Activated CD4-positive, alpha-beta T cell treated with anti-CD3 and anti-CD28 coated beads, Interleukin-2, amount 10 ng/mL, durations not matched to agents 7 days and 5 days (primary cell): ENCODE results near the gene RIC8A. TPM values are rescaled to one million over a fixed set of nuclear protein-coding genes. Genes with fewer than 3 reads are reported as not detected.

Source experiments
- CTCF ChIA-PET: fragments of 350-600 bp; sonication (Branson Sonifier 250); formaldehyde crosslinking; loops from one replicate; lab custom pipeline; 2021; ENCODE audit warnings: antibody characterized with exemption; lab: Charles Lee
- POLR2A ChIA-PET: fragments of 350-600 bp; sonication (Branson Sonifier 250); formaldehyde crosslinking; loops from one replicate; lab custom pipeline; 2021; ENCODE audit warnings: antibody characterized with exemption; lab: Charles Lee
- DNase-seq: peaks from one replicate; pipeline ENCODE4 v3.0.0-alpha.2; 2020
- H3K27ac Mint-ChIP-seq: one replicate; pipeline ENCODE4 v1.8.0; 2021; ENCODE audit warnings: mild to moderate bottlenecking, moderate library complexity, mixed read lengths
- H3K27me3 Mint-ChIP-seq: one replicate; pipeline ENCODE4 v1.8.0; 2021; ENCODE audit warnings: mixed read lengths
- H3K36me3 Mint-ChIP-seq: one replicate; pipeline ENCODE4 v1.8.0; 2021; ENCODE audit warnings: low read depth, mixed read lengths
- H3K4me1 Mint-ChIP-seq: one replicate; pipeline ENCODE4 v1.8.0; 2021; ENCODE audit warnings: mixed read lengths
- H3K4me3 Mint-ChIP-seq: one replicate; pipeline ENCODE4 v1.8.0; 2021; ENCODE audit warnings: mild to moderate bottlenecking, moderate library complexity, mixed read lengths
- H3K9me3 Mint-ChIP-seq: one replicate; pipeline ENCODE4 v1.8.0; 2021; ENCODE audit warnings: mixed read lengths
- total RNA-seq, 2 experiments: library from RNA; stranded (reverse); gene quantifications; one replicate each; pipeline ENCODE4 v1.2.3, GENCODE V29; 2021

Gene RIC8A
- total RNA-seq, 2 experiments from 2014 or later, result 111 to 124 TPM

DNA sequence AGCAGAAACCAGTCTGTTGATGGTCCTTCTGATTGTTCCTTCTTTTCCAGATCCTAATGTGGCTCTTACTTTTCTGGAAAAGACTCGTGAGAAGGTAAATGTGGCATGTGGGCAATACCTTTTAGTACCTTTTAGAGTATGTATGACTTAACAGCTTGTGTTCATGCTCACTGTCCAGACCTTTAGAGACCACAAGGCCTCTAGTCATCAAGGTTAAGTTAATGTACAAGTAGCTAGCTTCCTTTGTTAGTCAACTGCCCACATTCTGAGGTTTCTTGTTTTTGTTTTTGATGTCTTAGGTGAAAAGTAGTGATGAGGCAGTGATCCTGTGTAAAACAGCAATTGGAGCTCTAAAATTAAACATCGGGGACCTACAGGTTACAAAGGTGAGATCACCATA is 36.9 kb downstream of the RIC8A start:
- no peak overlapping the region for H3K4me3 Mint-ChIP-seq
- DNase-seq, result no peak
- no peaks in the 10 kb centered on the region for H3K9me3 Mint-ChIP-seq
- H3K27me3 Mint-ChIP-seq, result no peaks in the 10 kb centered on the region
- H3K4me1 Mint-ChIP-seq, result peaks cover 38% of the 10 kb centered on the region
- ChIA-PET POLR2A (no interaction called here), CTCF (interaction anchor here (0.7 kb wide), 1 partner anchor 45 kb away, joined by 3 read pairs; the partner anchor contains the start of gene PGGHG)
- H3K27ac Mint-ChIP-seq, result peak overlapping the region; percentile 15
- H3K36me3 Mint-ChIP-seq, result peaks cover 72% of the 10 kb centered on the region

DNA sequence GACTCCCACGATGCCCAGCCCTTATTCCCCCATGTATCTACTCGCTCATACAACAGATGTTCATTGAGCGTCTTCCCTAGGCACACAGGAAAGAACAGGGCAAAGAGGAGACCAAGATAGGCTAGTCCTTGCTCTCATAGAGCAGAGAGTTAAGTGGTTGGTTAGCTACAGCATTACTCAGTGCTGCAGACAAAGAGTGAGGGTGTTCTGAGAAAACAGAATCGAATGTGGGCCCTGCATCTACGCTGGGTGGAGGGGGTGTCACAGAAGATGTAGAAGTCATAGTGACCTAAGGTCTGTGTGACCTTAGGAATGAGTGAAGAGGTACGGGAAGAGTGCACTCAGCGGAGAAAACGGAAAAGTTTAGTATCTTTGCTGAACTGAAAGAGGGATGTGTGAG is 41.6 kb downstream of the RIC8A start:
- Mint-ChIP-seq H3K4me1 (peaks cover 25% of the 10 kb centered on the region), H3K27me3 (no peaks in the 10 kb centered on the region), H3K36me3 (peaks cover 75% of the 10 kb centered on the region), H3K4me3 (no peak overlapping the region), H3K27ac (no peak overlapping the region), H3K9me3 (no peaks in the 10 kb centered on the region)
- CTCF ChIA-PET, result interaction anchor here (0.8 to 3.3 kb wide), 5 partner anchors 10 to 36 kb away, joined by 3 to 16 read pairs (median 9); no protein-coding TSS in a partner anchor
- POLR2A ChIA-PET, result no interaction called here
- no peak for DNase-seq

DNA sequence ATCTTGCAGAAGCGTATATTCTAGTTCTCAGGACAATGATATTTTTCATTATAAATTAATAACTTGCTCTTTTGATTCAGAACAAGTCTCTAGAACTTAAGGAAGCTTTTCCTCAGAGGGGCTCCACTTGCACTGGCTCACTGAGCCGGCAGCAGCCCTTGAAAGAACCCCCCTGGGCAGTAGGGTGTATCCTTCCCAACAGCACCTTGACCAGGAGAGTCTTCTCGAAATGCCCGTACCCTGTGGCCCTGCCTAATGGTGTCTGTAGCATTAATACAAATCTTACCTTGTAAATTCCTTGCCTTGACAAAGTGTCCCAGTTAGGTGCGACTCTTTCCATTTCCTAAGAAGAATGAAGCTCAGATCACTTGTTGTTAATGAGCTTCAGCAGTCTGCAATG is 42.8 kb downstream of the RIC8A start:
- H3K27me3 Mint-ChIP-seq, result no peaks in the 10 kb centered on the region
- H3K27ac Mint-ChIP-seq, result no peak overlapping the region
- peaks cover 68% of the 10 kb centered on the region for H3K36me3 Mint-ChIP-seq
- no peak overlapping the region for H3K4me3 Mint-ChIP-seq
- CTCF ChIA-PET, result interaction anchor here (0.6 to 3.3 kb wide), 32 partner anchors 9 to 515 kb away, joined by 3 to 16 read pairs (median 4); partner anchors contain the start of genes EPS8L2, NLRP6 and PTDSS2
- DNase-seq, result no peak
- H3K9me3 Mint-ChIP-seq, result no peaks in the 10 kb centered on the region
- H3K4me1 Mint-ChIP-seq, result peaks cover 19% of the 10 kb centered on the region
- POLR2A ChIA-PET, result interaction anchor here (0.9 kb wide), 1 partner anchor 67 kb away, joined by 3 read pairs; no protein-coding TSS in a partner anchor

DNA sequence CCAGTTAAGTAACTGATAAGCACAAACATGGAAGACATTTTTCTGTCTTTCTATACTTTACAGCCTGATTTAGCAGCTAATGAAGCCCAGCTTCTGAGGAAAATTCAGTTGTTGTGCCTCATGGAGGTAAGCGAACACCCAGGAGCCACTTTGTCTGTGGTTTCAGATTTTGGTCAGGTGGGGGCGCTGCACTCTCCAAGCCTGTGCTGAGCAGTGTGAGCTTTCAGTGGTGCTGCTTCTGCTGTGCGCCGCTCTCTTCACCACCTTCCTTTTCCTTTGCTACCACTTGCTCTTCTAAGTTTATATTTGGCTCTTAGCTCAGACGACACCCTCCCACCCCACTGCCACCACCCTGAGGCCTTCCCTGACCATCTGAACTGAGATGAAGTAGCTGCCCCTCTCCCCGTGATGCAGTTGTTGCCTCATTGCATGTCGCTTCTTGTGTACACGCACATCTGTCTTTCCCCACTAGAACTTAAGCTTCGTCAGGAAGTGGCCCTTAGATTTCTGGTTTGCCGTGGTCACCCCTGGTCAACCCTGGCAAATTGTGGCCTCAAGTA is 43.3 kb downstream of the RIC8A start:
- ChIA-PET CTCF (interaction anchor here (0.6 to 3.3 kb wide), 35 partner anchors 9 to 515 kb away, joined by 3 to 16 read pairs (median 4); partner anchors contain the start of genes EPS8L2, NLRP6 and PTDSS2), POLR2A (interaction anchor here (0.9 kb wide), 1 partner anchor 66 kb away, joined by 3 read pairs; no protein-coding TSS in a partner anchor)
- Mint-ChIP-seq H3K36me3 (peaks cover 62% of the 10 kb centered on the region), H3K27ac (peak overlapping the region; percentile 81), H3K9me3 (no peaks in the 10 kb centered on the region), H3K27me3 (no peaks in the 10 kb centered on the region), H3K4me3 (no peak overlapping the region), H3K4me1 (peaks cover 17% of the 10 kb centered on the region)
- DNase-seq, result peak; percentile 89

DNA sequence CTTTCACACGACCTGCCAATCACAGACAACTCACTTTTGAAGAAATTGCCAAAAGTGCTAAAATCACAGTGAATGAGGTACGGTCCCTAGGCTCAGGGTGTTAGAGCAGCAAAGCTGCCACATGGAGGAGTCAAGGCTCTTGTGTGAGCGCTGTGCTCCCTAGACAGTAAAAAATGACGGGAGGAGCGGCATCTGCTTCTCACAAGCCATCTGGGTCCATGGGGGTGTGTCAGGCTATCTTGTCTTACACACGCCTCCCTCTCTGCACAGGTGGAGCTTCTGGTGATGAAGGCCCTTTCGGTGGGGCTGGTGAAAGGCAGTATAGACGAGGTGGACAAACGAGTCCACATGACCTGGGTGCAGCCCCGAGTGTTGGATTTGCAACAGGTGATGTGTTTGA is 44.0 kb downstream of the RIC8A start:
- DNase-seq, result no peak
- CTCF ChIA-PET, result interaction anchor here (0.8 to 3.3 kb wide), 26 partner anchors 8 to 267 kb away, joined by 3 to 16 read pairs (median 5); partner anchors contain the start of genes NLRP6 and PTDSS2
- POLR2A ChIA-PET, result no interaction called here
- Mint-ChIP-seq H3K36me3 (peaks cover 56% of the 10 kb centered on the region), H3K27ac (no peak overlapping the region), H3K27me3 (no peaks in the 10 kb centered on the region), H3K4me1 (peaks cover 17% of the 10 kb centered on the region), H3K4me3 (no peak overlapping the region), H3K9me3 (no peaks in the 10 kb centered on the region)

DNA sequence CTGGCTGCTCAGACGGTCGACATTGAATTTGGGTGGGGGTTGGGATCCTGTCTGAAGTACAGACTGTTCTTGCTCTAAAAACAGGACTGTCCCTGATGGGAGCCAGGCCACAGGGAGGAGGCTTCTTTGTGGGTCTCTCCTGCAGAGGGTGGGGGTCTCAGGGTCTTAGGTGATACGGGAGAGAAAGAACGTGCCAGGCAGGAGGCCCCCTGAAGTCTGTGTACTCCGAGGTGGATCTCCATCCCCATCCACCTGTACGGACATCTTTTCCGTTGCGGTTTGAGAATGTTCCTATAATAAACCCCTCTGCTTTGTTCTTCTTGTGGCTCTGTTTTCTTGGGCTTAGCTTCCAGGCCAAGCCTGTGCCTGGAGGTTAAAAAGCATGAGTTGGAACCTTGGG is 45.2 kb downstream of the RIC8A start:
- Mint-ChIP-seq H3K4me3 (no peak overlapping the region), H3K4me1 (peaks cover 17% of the 10 kb centered on the region), H3K27me3 (no peaks in the 10 kb centered on the region), H3K36me3 (peaks cover 47% of the 10 kb centered on the region), H3K27ac (no peak overlapping the region), H3K9me3 (no peaks in the 10 kb centered on the region)
- ChIA-PET CTCF (no interaction called here), POLR2A (no interaction called here)
- DNase-seq, result no peak

DNA sequence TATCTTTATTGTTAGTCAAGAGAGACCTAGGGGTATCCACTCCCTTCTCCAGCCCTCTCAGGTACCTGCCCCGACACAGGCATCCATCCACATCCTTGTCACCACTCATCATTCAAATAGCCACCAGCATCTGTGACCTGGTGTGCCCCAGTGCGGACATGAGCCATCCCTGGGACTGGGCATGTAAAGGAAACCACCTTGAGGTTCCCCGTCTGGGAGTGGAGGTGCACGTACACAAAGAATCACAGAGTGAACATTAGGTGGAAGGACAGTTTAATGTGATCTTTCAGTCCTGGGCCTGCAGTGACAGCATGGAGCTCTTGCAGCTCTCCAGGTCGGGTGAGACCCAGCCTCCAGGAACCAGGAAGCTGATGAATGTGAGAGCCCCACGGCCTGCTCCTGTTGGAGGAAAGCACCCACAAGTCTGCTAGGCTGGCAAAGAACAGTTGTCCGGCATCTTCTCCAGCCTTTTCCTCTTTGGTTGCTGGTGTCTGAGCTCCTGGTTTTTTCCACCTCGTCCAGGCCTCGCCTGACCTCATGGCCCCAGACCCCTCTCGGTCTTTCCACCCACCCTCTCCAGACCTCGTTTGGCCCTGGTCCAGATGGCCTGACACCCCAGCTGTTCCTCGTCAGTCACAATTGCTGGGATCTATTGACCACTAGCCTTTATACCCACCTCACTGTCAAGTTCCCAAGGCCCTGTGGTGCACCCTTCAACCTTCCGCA is 45.8 kb downstream of the RIC8A start:
- ChIA-PET POLR2A (no interaction called here), CTCF (interaction anchor here (0.6 to 0.8 kb wide), 2 partner anchors 46 to 685 kb away, joined by 3 read pairs; partner anchors contain the start of gene IFITM5)
- DNase-seq, result no peak
- H3K27ac Mint-ChIP-seq, result peak overlapping the region; percentile 39
- H3K9me3 Mint-ChIP-seq, result no peaks in the 10 kb centered on the region
- H3K4me1 Mint-ChIP-seq, result peaks cover 17% of the 10 kb centered on the region
- peaks cover 41% of the 10 kb centered on the region for H3K36me3 Mint-ChIP-seq
- no peaks in the 10 kb centered on the region for H3K27me3 Mint-ChIP-seq
- H3K4me3 Mint-ChIP-seq, result no peak overlapping the region

DNA sequence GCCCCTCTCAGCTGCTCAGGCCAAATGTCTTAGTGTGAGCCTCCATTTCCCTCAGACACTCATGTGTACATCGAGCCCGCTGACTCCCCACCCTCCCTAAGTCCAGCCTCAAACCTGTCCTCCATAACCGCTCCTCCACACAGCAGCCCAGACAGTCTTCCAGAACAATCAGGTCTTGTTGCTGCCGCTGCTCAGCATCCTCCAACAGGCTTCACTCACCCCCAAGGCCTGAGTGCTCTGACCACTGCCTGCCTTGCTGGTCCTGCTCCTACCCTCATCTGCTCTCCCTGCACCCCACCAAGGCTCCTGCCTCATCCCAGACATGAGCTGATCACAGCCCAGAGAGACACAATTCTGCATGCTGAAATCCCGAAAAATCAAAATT is 46.4 kb downstream of the RIC8A start:
- CTCF ChIA-PET, result interaction anchor here (0.6 to 1.8 kb wide), 3 partner anchors 45 to 685 kb away, joined by 3 to 4 read pairs (median 3); partner anchors contain the start of gene IFITM5

DNA sequence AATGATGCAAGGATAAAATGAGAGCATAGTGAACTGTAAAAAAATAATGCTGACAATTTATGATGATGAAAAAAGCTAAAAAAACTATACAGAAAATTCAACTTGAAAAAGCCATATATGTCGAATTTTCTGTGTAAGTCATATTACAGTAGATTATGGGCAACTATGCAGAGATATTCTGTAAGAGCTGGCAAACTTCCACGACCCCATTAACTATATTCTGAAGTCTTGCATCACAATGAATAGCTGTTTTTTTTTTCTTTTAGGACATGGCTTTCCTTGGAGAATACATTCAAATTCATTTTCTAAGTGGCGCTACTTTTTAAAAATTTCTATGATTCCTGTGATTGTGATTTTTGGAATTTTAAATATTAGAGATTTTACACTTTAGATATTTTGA is 47.7 kb downstream of the RIC8A start:
- Mint-ChIP-seq H3K27ac (no peak overlapping the region), H3K4me1 (peaks cover 13% of the 10 kb centered on the region), H3K4me3 (no peak overlapping the region), H3K36me3 (peaks cover 32% of the 10 kb centered on the region), H3K27me3 (no peaks in the 10 kb centered on the region), H3K9me3 (no peaks in the 10 kb centered on the region)
- ChIA-PET POLR2A (no interaction called here), CTCF (interaction anchor here (1.8 kb wide), 1 partner anchor 264 kb away, joined by 4 read pairs; no protein-coding TSS in a partner anchor)
- no peak for DNase-seq

More for the DNA sequence above, 46.4 kb downstream of the RIC8A start:
- POLR2A ChIA-PET, result no interaction called here
- no peaks in the 10 kb centered on the region for H3K27me3 Mint-ChIP-seq
- H3K36me3 Mint-ChIP-seq, result peaks cover 38% of the 10 kb centered on the region
- no peaks in the 10 kb centered on the region for H3K9me3 Mint-ChIP-seq
- H3K4me1 Mint-ChIP-seq, result peaks cover 17% of the 10 kb centered on the region
- no peak overlapping the region for H3K27ac Mint-ChIP-seq
- DNase-seq, result no peak
- H3K4me3 Mint-ChIP-seq, result peak overlapping the region; percentile 8

DNA sequence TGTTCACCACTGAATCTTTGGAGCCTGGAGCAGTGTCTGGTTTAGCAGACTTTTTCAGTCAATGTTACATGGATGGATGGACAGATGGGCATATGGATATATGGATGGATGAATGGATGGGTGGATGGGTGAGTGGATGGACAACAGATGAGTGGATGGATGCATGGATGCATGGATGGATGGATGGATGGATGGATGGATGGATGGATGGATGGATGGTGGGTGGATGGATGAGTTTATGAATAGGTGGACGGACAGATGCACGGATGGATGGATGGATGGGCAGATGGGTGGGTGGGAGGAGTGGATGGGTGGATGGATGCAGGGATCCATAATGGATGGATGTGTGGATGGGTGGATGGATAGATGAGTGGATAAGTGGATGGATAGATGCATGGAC is 48.3 kb downstream of the RIC8A start:
- Mint-ChIP-seq H3K9me3 (no peaks in the 10 kb centered on the region), H3K4me3 (no peak overlapping the region), H3K27ac (no peak overlapping the region), H3K4me1 (peaks cover 8% of the 10 kb centered on the region), H3K36me3 (peaks cover 26% of the 10 kb centered on the region), H3K27me3 (no peaks in the 10 kb centered on the region)
- ChIA-PET POLR2A (no interaction called here), CTCF (interaction anchor here (1.8 kb wide), 1 partner anchor 263 kb away, joined by 4 read pairs; no protein-coding TSS in a partner anchor)
- DNase-seq, result no peak

DNA sequence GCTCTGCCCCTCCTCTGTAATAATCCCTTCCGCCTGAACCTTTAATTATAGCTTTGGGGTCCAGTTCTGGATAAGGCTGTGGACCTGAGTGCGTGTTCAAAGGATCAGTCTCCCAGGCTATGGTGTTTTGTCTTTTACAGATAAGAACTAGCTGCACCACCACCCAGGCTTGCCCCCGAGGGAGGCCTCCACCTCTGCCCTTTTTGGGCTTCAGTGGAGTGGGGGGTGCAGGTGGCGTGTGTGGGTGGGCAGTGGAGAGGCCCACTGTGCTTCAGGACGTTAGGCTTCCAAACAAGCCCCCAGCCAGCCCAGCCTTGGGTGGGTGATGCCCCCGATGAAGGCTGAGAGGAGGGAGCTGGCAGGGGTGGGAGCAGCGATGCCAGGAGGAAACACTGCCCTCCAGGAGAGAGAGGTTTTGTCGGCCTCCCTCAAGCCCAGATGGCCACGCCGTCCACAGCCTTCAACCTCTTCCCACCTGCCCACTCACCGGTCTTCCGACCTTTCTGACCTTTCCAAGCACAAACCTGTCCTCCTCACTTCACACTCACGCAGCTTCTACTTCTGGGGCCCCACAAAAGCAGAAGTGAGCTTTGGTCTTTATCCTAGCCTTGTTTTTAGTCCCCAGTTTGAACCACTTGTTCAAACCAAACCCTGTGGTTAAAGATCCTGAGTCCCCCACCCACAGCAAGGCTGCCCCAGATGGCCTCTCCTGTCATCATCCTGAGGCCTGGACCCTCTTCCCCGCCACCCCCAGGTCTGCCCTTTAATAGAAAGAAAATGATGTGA is 49.6 kb downstream of the RIC8A start:
- ChIA-PET POLR2A (no interaction called here), CTCF (interaction anchor here (2.0 kb wide), 1 partner anchor 9 kb away, joined by 6 read pairs; no protein-coding TSS in a partner anchor)
- Mint-ChIP-seq H3K9me3 (no peaks in the 10 kb centered on the region), H3K36me3 (peaks cover 16% of the 10 kb centered on the region), H3K4me3 (no peak overlapping the region), H3K27me3 (no peaks in the 10 kb centered on the region), H3K27ac (no peak overlapping the region), H3K4me1 (peaks cover 2% of the 10 kb centered on the region)
- no peak for DNase-seq

DNA sequence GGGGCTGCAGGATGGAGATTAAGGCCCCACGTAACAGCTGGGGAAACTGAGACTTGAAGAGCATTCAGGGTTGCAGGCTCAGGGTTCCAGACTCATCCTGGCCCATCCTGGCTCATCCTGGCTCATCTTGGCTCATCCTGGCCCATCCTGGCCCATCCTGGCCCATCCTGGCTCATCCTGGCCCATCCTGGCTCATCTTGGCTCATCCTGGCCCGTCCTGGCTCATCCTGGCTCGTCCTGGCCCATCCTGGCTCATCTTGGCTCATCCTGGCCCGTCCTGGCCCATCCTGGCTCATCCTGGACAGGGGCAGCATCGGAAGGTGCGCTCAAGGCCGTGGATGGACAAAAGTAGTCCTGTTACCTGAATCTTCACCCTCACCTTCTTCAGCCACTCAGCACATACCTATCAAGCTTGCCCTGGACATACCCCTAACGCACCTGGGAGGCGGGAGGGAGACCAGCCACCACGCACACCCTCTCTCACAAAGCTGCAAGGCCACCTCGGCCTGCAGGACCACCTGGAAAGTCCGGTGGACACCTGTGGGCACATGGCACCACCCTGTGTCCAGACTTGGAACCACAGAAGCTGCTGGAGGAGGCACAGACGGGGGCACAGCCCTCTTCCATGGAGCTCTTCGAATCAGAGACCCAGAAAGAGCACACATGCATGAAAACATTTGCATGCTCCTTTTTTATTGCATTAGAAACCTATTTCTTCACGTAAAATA is 50.4 kb downstream of the RIC8A start:
- no peaks in the 10 kb centered on the region for H3K9me3 Mint-ChIP-seq
- no peaks in the 10 kb centered on the region for H3K27me3 Mint-ChIP-seq
- ChIA-PET POLR2A (no interaction called here), CTCF (interaction anchor here (0.6 to 2.0 kb wide), 2 partner anchors 10 to 104 kb away, joined by 3 to 6 read pairs; no protein-coding TSS in a partner anchor)
- no peak overlapping the region for H3K27ac Mint-ChIP-seq
- H3K36me3 Mint-ChIP-seq, result peaks cover 9% of the 10 kb centered on the region
- H3K4me1 Mint-ChIP-seq, result peaks cover 2% of the 10 kb centered on the region
- DNase-seq, result no peak
- H3K4me3 Mint-ChIP-seq, result no peak overlapping the region
